Measurements from ENCODE around the gene GPR33. TPM values are rescaled to one million over a fixed set of nuclear protein-coding genes. Genes with fewer than 3 reads are reported as not detected.
"Not testable (repeated sequence)": the region's sequence is repeated elsewhere in the genome, so short reads cannot be mapped to it uniquely, and the experiment has no call there.

Gene GPR33
- total RNA-seq, 1 experiment from 2014 or later: not detected

DNA sequence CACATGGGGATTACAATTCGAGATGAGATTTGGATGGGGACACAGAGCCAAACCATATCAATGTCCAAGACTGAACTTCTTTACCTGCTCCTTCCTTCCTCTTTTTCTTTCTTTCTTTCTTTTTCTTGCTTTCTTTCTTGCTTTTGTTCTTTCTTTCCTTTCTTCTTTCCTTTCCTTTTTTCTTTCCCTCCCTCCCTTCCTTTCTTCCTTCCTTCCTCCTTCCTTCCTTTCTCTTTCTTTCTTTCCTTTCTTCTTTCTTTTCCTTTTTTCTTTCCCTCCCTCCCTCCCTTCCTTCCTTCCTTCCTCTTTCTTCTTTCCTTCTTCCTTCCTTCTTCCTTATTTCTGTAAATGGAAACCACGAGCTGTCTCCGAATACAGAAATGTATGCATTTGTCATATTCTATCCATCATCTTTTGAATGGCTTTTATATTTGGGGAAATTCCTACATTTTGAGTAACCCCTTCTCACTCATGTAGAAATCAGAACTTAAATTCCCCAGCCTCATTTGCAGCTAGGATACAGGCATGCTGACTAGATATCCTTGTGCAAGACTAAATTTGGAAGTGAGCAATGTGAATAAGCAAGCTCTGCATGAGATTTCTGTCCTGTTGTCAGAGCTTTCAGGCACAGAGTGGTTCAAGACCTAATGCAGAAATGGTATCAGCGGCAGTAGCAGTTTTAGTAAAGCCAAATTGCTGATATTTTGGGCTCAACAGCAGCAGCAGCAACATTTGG, 11.5 kb downstream of the GPR33 start:
- no peak for DNase-seq (ENCODE audit: low read depth, low spot score)
- in situ Hi-C loops (cut with HindIII; ENCODE audit: low pct_unique_long_range_greater_than_20kb, low sequenced_read_pairs): no loop called here

DNA sequence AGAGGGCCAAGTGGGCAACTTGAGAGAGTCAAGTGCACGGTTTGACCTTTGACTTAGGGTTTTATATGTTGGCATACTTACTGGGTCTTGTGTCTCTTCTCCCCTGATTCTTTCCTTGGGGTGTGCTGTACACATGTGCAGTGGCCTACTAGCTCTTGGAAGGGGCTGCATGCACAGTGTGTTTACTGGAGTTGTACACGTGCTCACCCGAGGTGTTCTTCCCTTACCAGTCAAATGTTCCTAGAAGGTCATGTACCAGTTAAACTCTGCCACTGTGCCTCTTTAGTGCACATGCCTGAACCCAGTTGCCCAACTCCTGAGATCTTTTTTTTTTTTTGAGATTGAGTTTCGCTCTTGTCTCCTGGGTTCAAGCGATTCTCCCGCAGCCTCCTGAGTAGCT, 21.3 kb downstream of the GPR33 start:
- in situ Hi-C loops (cut with HindIII; ENCODE audit: low pct_unique_long_range_greater_than_20kb, low sequenced_read_pairs): no loop called here

DNA sequence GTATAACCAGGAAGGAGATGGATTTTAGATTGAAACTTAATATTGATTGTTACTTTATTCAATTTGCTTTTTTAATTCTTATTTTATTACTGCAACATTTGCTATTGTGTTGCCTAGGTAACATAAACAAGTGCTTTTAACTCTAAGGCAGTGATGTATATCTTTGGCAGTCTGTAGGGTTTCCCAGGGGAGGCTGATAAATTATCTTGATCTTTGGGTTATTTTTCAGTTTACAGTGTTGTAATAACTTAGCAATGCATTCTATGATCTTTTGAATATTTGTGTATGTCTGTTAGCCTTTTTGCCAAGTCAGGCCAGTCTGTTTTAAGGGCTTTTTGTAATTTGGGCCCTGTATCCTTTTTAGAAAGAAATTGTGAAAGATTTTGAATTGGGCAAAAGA, 22.7 kb downstream of the GPR33 start:
- DNase-seq (ENCODE audit: low read depth, low spot score): no peak
- in situ Hi-C loops (cut with HindIII; ENCODE audit: low pct_unique_long_range_greater_than_20kb, low sequenced_read_pairs): no loop called here

More for the DNA sequence above, 21.3 kb downstream of the GPR33 start:
- DNase-seq (ENCODE audit: low read depth, low spot score): no peak

- in situ Hi-C loops (cut with HindIII; ENCODE audit: low pct_unique_long_range_greater_than_20kb, low sequenced_read_pairs); DNase-seq (ENCODE audit: low read depth, low spot score): not testable (repeated sequence)
Measured at GRCh38 chr14:31462450-31462849, 25.4 kb downstream of the GPR33 start.

DNA sequence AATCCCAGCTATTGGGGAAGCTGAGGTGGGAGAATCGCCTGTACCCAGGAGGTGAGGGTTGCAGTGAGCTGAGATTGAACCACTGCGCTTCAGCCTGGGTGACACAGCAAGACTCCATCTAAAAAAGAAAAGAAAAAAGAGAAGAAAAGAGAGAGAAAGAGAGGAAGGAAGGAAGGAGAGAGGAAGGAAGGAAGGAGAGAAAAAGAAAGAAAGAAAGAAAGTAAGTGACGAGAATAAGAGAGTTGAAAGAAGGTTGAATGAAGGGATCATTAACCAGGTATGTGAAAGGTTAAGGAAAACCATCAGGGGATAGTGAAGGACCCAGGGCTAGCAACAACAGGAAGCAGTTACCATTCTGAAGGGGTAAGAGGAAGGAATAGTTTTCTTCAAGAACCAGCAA, 26.3 kb downstream of the GPR33 start:
- no peak for DNase-seq (ENCODE audit: low read depth, low spot score)
- in situ Hi-C loops (cut with HindIII; ENCODE audit: low pct_unique_long_range_greater_than_20kb, low sequenced_read_pairs): no loop called here

GRCh38 chr14:31457665-31458659, 29.9 kb downstream of the GPR33 start:
- in situ Hi-C loops (cut with HindIII; ENCODE audit: low pct_unique_long_range_greater_than_20kb, low sequenced_read_pairs): no loop called here
- DNase-seq (ENCODE audit: low read depth, low spot score): peak; percentile 9

GRCh38 chr14:31456841-31457664, 30.8 kb downstream of the GPR33 start, which contains the start of gene DTD2:
TSS of gene DTD2 (minus strand) at chr14:31457506. CDS start at chr14:31457393, 113 bp downstream.
- in situ Hi-C loops (cut with HindIII; ENCODE audit: low pct_unique_long_range_greater_than_20kb, low sequenced_read_pairs): no loop called here
- DNase-seq (ENCODE audit: low read depth, low spot score): peak; percentile 93

DNA sequence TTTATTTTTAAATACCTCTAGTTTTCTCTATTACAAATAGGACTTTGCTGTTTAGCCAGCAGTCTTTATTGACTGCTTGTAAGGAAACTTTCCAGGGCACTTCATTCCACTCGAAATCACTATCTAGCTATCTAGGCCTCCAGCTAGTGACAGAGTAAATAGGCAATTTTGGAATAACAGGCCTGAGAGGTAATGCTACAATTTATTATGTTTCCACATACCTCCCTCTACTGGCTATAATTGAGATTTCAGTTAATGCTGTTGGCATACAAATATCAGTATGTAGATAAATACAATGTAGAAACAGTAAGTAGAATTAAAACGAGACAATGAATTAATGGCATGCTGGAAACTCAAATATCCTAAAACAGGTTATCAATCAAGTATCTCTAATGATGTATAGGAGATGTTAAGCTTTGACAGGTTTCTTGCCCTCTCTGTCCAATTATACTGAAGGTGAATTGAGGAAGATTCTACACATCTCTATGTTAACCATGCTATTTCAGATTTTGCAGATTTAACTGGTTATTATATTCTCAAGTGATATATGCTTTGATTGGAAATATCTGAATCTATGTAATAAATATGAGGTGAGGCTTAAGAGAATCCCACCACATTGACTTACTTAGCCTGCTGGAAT, 37.7 kb downstream of the GPR33 start:
- DNase-seq (ENCODE audit: low read depth, low spot score): peak; percentile 69
- in situ Hi-C loops (cut with HindIII; ENCODE audit: low pct_unique_long_range_greater_than_20kb, low sequenced_read_pairs): no loop called here

DNA sequence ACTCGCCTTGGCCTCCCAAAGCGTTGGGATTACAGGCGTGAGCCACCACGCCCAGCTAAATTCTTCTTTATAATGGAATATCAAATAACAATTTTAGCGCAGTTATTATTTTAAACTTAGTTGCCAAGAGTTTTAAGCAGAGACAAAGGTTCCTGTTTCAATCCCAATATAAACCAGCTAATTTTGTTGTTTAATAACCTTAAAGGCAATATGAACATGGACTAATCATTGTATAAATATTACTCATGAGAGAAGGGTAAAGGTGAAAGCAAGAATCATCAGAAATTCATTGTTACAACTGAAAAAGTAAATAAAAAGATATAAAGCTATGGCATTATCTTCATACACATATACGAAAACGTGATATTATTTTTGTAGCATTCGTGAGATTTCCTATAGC, 38.7 kb downstream of the GPR33 start:
- in situ Hi-C loops (cut with HindIII; ENCODE audit: low pct_unique_long_range_greater_than_20kb, low sequenced_read_pairs): no loop called here

DNA sequence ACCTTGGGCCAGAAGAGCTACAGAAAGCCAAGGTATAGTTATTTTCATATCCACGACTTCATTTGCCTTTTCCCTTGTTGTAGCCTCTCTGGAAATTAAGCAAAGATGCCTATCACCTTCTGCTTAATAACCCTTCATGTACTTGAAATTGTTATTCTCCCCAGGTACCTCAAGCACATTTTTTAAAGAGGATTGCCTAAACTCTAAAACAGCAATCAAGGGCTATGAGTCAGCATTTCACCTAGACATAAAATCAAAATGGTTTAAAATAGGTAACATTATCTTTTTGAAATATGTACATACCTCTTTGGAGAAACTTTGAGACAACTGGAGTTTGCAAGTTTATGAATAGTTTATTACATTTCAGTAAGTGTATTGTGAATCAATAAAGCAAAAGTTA, 42.1 kb downstream of the GPR33 start:
- no peak for DNase-seq (ENCODE audit: low read depth, low spot score)
- in situ Hi-C loops (cut with HindIII; ENCODE audit: low pct_unique_long_range_greater_than_20kb, low sequenced_read_pairs): no loop called here

More for the DNA sequence above, 38.7 kb downstream of the GPR33 start:
- DNase-seq (ENCODE audit: low read depth, low spot score): no peak

DNA sequence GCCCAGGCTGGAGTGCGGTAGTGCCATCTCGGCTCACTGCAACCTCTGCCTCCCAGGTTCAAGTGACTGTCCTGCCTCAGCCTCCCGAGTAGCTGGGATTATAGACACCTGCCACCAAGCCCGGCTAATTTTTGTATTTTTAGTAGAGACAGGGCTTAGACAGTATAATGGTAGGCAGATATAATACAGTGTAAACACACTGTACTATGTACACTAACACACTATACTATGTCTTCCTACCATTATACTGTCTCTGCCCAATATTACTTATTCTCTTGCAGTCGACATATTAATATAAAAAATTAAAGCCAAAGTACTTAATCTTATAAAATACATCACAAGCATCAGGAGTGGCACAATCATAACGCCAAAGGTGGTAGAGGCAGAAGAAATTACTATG, 45.6 kb downstream of the GPR33 start:
- in situ Hi-C loops (cut with HindIII; ENCODE audit: low pct_unique_long_range_greater_than_20kb, low sequenced_read_pairs): no loop called here
- DNase-seq (ENCODE audit: low read depth, low spot score): no peak

- DNase-seq (ENCODE audit: low read depth, low spot score): peak; percentile 22
- in situ Hi-C loops (cut with HindIII; ENCODE audit: low pct_unique_long_range_greater_than_20kb, low sequenced_read_pairs): no loop called here
Measured at GRCh38 chr14:31441273-31442111, 46.3 kb downstream of the GPR33 start.

DNA sequence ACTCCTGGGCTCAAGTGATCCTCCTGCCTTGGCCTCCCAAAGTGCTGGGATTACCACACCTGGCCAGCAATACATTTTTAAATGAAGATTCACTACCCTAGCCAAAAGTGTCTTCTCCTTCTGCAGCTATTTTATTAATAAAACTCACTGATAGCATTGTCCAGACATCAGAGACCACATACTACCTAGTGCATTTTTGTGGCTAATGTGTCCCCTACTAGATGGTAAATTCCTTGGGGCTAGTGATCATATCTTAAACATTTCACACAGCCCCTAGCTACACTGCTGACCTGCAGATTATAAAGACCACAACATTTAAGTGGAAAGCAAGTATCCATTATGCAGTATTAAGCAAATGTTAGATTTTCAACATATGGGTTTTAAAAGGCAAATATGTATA, 47.6 kb downstream of the GPR33 start:
- in situ Hi-C loops (cut with HindIII; ENCODE audit: low pct_unique_long_range_greater_than_20kb, low sequenced_read_pairs): no loop called here
- DNase-seq (ENCODE audit: low read depth, low spot score): no peak

DNA sequence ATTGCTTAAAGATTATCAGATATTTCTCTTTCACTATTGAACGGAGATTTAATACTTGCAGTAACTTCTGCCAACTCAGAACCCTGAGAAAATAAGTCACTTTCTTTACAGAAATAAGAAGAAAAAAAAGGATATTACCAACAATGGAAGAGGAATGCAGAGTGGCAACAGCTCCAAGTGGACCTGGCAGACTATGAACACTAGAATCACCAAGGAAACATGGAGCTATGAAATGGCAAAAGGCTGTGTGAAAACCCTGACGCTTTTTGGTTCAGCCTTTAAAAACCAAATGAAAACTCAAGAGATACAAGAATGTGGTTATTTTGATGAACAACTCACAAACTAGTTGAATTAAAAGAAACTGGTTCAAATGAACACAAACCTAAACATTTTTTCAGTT, 48.3 kb downstream of the GPR33 start:
- DNase-seq (ENCODE audit: low read depth, low spot score): no peak
- in situ Hi-C loops (cut with HindIII; ENCODE audit: low pct_unique_long_range_greater_than_20kb, low sequenced_read_pairs): no loop called here

DNA sequence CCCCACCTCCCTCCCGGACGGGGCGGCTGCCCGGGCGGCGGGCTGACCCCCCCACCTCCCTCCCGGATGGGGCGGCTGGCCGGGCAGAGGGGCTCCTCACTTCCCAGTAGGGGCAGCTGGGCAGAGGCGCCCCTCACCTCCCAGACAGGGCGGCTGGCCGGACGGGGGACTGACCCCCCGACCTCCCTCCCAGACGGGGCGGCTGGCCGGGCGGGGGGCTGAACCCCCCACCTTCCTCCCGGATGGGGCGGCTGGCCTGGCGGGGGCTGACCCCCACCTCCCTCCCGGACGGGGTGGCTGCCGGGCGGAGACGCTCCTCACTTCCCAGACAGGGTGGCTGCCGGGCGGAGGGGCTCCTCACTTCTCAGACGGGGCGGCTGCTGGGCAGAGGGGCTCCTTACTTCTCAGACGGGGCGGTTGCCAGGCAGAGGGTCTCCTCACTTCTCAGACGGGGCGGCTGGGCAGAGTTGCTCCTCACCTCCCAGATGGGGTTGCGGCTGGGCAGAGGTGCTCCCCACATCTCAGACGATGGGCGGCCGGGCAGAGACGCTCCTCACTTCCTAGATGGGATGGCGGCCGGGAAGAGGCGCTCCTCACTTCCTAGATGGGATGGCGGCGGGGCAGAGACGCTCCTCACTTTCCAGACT, 50.7 kb downstream of the GPR33 start:
- DNase-seq (ENCODE audit: low read depth, low spot score); in situ Hi-C loops (cut with HindIII; ENCODE audit: low pct_unique_long_range_greater_than_20kb, low sequenced_read_pairs): not testable (repeated sequence)

DNA sequence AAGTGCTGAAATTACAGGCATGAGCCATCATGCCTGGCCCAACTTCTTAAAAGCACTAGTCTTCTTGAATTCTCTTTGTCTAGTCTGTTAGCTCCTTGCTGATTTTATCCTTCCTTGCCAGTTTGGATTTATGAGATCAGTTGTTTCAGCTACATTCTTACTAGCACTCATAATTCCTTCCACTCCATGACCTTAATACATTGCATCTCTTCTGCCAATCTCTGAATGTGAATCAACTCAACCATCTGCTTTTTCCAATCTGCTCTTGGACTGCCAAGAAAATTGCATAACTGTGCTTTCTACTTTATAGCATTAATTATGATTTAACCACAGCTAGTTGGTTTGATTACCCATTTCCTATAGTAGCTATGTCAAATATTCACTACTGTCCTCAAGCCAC, 52.6 kb downstream of the GPR33 start:
- no peak for DNase-seq (ENCODE audit: low read depth, low spot score)
- in situ Hi-C loops (cut with HindIII; ENCODE audit: low pct_unique_long_range_greater_than_20kb, low sequenced_read_pairs): no loop called here

Data from SK-MEL-5 (cell line).